Head of caudate nucleus (tissue), 42 donors: ENCODE measurements around the gene C15orf62.

Experiments
- DNase-seq, 42 donors: peaks; one replicate each; pipeline versions ENCODE4 v3.0.0 to v3.0.0-alpha.2; 2020 to 2021; ENCODE audit warnings: mixed read lengths in 7 of 42
- intact Hi-C: fragments of 100-400 bp; cut with DNase I; formaldehyde crosslinking; loops from one replicate; pipeline ENCODE4 v1.15.0; 2022

Gene C15orf62

DNA sequence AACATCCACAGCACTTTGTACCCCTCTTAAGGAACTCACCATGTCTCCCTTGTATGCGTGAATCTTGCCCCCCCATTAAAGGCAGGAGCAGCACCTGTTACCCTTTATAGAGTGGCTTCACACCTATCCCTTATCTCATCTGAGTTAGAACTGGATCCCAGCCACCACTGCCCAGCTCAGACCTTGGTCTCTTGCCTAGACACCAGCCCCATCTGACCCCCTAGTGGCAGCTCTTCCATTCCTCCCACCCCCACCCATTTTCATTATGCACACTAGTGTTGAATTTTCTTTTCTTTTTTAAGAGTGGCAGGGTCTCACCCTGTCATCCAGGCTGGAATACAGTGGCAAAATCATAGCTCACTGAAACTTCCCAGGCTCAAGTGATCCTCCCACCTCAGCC is 33.9 kb downstream of the C15orf62 start:
- intact Hi-C loops = loop anchor here (10.0 kb wide), 1 partner anchor 91 kb away; the partner anchor contains the start of gene VPS18
- DNase-seq = no peak

GRCh38 chr15:40806672-40807027 is 36.9 kb downstream of the C15orf62 start:
- intact Hi-C loops = loop anchor here (1.0 to 10.0 kb wide), 3 partner anchors 51 to 239 kb away; partner anchors contain the start of genes CCDC32, RMDN3, RPUSD2 and VPS18
- no peak for DNase-seq

DNA sequence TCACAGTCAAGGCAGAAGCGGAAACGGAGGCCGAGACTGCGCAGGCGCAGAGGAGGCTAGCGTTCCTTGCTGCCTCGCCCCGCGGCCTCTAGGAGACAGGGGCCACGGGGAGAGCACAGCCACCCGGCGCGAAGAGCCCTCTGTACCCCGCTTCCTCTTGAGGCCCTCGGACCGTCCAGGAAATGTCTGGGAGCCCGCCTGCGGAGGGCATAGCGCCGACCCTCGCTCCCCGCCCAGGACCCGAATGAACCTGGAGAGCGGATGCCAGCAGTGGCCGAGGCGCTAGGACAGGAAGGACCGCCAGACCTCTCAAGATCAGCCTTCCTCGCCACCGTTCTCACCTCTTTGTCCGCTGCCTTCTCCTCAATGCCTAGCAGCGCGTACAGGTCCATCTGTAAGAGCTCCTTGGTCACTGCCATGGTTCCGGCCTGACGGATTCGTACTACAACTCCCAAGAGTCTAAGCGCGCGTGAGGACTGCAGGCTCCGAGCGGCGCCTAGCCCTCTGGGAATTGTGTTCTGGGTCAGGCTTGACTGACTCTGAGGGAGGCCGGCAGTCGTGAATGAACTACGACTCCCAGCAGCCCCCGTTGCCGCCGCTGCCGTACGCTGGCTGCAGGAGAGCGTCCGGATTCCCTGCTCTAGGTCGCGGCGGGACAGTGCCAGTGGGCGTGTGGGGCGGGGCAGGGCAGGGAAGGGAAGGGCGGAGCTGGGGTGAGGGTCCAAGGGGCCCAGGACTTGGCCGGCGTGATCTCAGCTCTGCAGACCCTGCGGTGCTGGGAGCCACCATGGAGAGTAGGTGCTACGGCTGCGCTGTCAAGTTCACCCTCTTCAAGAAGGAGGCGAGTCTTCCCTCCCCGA is 37.5 kb downstream of the C15orf62 start, which contains the start of the genes DNAJC17 and ZFYVE19:
Gene DNAJC17 (minus strand): TSS at position 446 of the 860 bp plus-strand sequence. CDS start 27 bp downstream, at position 419.
Gene ZFYVE19 (plus strand): TSS at position 62 of the 860 bp plus-strand sequence. CDS start 501 bp downstream, at position 563.
- intact Hi-C loops = loop anchor here (1.0 to 10.0 kb wide), 3 partner anchors 52 to 240 kb away; partner anchors contain the start of genes CCDC32, RMDN3, RPUSD2 and VPS18
- peak; percentile 94 to 100 (median 98) for DNase-seq

DNA sequence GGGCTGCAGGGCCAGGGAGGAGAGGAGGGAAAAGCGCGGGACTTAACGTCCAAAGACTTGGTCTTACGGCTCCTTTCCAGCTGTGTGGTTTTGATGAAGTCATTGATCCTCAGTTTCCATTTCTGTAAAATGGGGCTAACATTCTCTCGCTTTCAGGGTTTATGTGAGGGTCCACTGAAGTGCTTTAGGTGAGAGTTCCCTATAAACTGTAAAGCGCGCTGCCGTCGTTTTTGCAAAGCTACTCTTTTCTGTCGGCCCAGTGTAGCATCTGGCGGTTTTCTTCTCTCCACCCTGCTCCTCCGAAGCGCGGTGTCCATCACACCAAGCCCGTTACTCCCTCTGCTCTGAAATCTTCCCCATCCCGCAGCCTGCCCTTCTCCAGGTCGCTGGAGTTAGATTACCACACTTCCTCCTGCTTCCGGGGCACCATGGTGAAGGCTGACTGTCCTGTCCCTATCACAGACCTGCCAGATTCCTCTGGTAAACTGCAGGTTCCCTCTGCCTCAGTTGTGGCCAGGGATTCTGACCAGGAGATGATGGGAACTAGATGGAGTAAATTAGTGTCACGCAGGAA is 38.2 kb downstream of the C15orf62 start:
- peak in 2 of 42 donors; percentile 4 to 15 for DNase-seq
- intact Hi-C loops = loop anchor here (1.0 to 10.0 kb wide), 3 partner anchors 53 to 241 kb away; partner anchors contain the start of genes CCDC32, RMDN3, RPUSD2 and VPS18

DNA sequence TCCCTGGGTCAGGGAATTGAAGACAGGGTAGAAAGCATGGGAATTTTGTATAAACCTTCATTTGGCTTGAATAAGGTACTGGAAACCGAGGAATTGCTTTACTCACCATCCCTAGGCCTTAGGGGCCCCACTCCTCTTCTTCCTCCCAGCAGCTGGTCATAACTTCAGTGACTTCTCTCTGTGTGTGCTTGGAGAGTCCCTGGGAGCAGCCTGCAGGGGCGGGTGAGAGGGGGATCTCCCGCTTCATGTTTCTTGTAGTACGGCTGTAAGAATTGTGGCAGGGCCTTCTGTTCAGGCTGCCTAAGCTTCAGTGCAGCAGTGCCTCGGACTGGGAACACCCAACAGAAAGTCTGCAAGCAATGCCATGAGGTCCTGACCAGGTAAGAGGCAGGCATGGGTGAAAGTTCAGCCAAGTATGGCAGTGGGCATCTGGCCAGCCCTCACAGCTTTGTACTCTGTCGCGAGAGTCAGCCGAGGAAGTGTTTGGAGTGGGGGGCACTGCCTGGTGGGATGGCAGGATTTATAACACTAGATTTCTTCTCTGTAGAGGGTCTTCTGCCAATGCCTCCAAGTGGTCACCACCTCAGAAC is 39.2 kb downstream of the C15orf62 start:
- DNase-seq = no peak
- intact Hi-C loops = loop anchor here (5.0 to 10.0 kb wide), 2 partner anchors 86 to 242 kb away; partner anchors contain the start of genes CCDC32, RPUSD2 and VPS18

GRCh38 chr15:40812721-40813425 is 43.1 kb downstream of the C15orf62 start:
- intact Hi-C loops = no loop called here
- DNase-seq = no peak

GRCh38 chr15:40815042-40815698 is 45.4 kb downstream of the C15orf62 start:
- peak in 11 of 42 donors; percentile 8 to 44 (median 18) for DNase-seq
- intact Hi-C loops = no loop called here

- DNase-seq = no peak
- intact Hi-C loops = no loop called here
These were observed 49.3 kb downstream of the C15orf62 start for GRCh38 chr15:40819048-40819447.

DNA sequence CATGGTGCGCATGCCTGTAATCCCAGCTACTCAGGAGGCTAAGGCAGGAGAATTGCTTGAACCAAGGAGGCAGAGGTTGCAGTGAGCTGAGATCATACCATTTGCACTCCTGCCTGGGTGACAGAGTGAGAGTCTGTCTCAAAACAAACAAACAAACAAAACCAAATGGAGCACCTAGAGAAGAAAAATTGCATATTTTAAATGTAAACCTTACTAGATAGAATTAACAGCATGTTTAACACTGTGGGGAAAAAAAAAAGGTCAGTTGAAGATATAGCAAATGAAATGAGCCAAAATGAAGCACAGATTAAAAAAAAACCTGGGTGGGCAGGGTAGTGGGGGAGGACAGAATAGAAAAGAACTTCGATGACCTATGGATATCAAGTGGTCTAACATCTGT is 51.4 kb downstream of the C15orf62 start:
- DNase-seq = no peak
- intact Hi-C loops = no loop called here
